Right lung (tissue), 5 donors: ENCODE measurements around the gene NFE2L3. TPM values are rescaled to one million over a fixed set of nuclear protein-coding genes. Genes with fewer than 3 reads are reported as not detected.
"Not testable (repeated sequence)": the region's sequence is repeated elsewhere in the genome, so short reads cannot be mapped to it uniquely, and the experiment has no call there.

ENCODE experiments used
- DNase-seq, 2 donors: peaks; one replicate each; pipeline ENCODE4 v3.0.0-alpha.2; 2013
- polyA plus RNA-seq, 5 donors: library from polyadenylated mRNA; unstranded; fragments of 120-200 nt; gene quantifications; one replicate each; pipeline versions ENCODE4 v1.2.1 to v1.2.3, GENCODE V29; 2013; ENCODE audit warnings: inconsistent platforms in 1 of 5, low replicate concordance in 1 of 5; ENCODE audit not compliant: insufficient read length in 5 of 5, insufficient read depth in 1 of 5

NFE2L3 gene
- polyA plus RNA-seq, 5 donors: 15.8 to 23.2 (median 21.9) TPM

DNA sequence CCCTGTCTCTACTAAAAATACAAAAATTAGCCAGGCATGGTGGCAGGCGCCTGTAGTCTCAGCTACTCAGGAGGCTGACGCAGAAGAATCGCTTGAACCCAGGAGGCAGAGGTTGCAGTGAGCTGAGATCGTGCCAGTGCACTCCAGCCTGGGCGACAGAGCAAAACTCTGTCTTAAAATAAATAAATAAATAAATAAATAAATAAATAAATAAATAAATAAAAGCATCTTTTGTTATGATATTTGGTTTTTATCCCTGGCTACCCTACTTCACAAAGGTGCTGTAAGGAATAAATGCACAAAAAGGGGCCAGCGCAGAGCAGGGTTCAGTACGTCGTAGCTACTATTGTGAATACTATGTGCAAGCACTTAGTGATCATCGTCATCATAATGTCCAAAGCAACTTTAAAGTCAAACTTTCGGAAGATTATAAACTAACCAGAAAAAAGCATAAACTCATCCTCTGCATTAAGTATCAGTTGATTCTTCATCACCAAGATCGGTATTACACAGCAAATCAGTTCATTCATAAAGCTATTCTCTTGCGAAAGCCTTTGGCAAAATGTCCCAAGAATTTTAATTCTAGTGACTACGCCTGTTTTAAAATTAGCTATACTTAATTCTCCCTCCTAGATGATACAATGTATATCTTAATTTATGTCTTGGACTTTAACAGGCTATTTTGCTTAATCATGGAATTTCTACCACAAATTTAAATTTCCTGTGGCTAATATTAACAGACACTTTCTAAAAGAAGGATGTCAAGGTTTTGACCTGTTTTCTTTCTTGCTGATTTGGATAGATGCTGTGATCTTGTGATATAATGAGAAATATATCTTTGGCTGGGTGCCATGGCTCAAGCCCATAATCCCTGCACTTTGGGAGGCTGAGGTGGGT lies 7.6 kb upstream of the NFE2L3 start:
- DNase-seq: peak in 1 of 2 donors; percentile 45

- DNase-seq: no peak
Observed at GRCh38 chr7:26145238-26145637, 6.8 kb upstream of the NFE2L3 start.

GRCh38 chr7:26147030-26147429 lies 5.0 kb upstream of the NFE2L3 start:
- no peak for DNase-seq

- DNase-seq: not testable (repeated sequence)
Observed at GRCh38 chr7:26147646-26148306, 4.2 kb upstream of the NFE2L3 start.

DNA sequence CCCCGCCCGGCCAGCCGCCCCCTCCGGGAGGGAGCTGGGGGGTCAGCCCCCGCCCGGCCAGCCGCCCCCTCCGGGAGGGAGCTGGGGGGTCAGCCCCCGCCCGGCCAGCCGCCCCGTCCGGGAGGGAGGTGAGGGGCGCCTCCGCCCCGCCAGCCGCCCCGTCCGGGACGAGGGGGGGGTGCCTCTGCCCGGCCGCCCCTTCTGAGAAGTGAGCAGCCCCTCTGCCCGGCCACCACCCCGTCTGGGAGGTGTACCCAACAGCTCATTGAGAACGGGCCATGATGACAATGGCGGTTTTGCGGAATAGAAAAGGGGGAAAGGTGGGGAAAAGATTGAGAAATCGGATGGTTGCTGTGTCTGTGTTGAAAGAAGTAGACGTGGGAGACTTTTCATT lies 3.7 kb upstream of the NFE2L3 start:
- not testable (repeated sequence) for DNase-seq

- no peak for DNase-seq
Observed at GRCh38 chr7:26149391-26149977, 2.5 kb upstream of the NFE2L3 start.

DNA sequence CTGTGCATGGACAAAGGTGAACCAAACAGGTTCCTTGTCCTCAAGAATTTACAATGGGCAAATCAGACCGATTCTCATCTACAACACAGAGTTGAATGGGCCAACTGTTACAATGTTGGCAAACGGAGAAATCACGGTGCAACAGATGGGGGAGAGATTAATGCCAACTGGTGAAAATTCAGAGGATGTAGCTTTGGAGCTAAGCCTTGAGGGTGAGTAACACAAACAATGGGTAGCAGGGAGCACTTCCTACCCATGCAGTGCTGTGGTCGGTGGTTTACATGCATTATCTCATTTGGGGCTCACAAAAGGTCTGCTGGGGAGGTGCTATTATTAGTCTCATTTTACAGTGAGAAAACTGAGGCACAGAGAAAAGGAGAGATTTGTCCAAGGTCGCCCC lies 902 bp upstream of the NFE2L3 start:
- DNase-seq: no peak

DNA sequence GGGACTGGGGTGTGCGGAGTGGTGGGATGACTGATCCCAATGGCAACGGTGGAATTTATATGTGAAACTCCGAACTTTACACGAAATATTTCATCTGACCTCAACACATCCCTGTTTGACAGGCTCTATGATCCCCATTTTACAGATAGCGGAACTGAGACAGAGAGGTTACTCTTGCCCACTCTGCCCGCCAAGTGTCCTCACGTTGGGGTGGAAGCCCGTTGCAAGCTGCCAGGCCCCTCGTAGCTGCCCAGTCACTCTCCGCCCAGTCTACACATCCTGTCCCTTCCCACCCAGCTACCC lies 397 bp upstream of the NFE2L3 start:
- no peak for DNase-seq

GRCh38 chr7:26152782-26153240 lies 813 bp downstream of the NFE2L3 start:
- DNase-seq: not testable (repeated sequence)

DNA sequence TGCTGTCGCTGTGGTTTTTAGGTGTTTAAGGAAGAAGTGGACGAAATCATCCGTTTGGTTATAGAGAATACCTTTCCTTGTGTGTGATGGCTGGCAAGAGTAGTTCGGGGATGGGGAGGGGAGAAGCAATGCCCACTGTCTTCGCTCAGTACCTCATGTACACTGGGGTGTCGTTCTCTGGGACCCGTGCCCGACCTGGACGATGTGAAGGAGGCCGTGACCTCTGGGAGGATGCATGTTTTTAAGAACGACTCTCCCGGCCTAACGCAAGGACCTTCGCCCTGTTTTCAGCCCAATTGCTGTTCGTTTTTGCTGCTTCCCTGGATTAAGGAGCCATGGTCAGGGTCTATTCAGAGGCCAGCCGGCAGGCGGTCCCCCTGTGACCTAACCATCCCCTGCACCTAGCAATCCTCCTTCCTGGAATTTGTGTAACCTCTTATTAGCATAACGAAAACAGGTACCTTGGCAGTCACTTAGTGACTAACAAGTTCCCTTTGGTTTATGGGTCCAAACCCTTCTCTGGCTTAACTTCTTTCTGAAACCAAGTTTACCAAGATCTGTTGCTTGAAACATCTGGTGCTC lies 1.3 kb downstream of the NFE2L3 start:
- DNase-seq: no peak

- DNase-seq: no peak
Observed at GRCh38 chr7:26153823-26154783, 2.1 kb downstream of the NFE2L3 start.

DNA sequence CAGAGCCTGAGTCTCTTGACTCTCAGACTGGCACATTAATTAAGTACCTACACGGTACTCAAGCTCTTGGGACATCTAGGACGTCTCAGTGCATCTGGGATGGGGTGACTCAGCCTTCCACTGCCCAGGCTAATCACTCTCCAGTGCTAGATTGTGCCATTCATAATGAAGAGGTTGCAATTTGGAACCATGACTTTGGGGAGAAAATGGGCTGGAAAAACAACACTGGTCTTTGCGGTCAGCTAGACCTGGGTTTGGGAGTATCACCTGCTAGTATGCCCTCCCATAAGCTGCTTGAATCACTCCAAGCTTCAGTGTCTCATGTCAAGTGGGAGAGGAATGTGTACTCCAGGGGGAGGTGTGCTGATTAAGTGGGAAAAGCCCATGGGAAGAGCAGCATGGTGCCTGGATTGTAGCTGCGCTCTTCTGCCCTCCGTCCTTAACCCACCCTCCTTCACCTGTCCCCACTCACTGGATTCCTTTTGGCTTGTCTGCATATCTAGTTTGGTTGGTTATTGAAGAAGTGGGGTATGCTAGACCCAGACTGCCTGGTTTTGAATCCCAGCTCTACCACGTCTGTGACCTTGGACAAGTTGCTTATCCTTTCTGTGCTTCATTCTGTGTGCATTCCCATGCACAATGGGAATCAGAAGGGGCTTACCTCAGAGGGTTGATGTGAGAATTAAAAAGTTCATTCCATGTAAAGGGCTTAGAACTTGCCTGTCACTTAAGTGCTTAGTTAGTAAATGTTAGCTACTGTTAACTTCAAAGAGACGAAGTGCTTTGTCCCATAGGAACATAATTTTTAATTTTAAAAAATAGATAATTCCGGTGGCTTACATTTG lies 3.8 kb downstream of the NFE2L3 start:
- no peak for DNase-seq

DNA sequence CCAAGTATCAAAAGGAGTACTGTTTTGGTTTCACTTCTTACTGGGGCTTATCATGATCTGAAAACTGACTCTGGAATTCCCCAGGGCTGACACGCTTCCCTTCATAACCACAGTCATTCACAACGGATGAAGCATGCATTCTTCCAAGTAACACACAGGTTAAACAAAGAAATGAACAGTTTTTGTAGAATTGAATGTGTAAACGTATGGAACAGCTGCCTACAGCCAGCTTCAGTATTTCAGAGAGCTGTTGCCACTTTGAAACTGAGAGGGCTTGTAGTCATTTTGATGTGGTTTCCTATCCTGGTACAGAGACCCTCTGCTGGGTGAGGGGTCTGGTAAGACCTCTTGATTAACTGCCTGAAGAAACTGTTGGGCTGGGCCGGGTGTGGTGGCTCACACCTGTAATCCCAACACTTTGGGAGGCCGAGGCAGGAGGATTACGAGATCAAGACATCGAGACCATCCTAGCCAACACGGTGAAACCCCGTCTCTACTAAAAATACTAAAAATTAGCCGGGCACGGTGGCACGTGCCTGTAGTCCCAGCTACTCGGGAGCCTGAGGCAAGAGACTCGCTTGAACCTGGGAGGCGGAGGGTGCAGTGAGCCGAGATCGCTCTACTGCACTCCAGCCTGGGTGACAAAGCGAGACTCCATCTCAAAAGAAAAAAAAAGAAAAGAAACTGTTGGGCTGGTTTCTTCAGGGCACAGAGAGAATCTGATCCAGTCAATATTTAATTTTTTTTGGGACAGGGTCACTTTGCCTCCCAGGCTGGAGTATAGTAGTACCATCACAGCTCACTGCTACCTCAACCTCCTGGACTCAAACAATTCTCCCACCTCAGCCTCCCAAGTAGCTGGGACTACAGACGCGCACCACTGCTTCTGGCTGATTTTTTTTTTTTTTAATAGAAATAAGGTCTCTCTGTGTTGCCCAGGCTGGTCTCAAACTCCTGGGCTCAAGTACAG lies 4.7 kb downstream of the NFE2L3 start:
- DNase-seq: no peak

DNA sequence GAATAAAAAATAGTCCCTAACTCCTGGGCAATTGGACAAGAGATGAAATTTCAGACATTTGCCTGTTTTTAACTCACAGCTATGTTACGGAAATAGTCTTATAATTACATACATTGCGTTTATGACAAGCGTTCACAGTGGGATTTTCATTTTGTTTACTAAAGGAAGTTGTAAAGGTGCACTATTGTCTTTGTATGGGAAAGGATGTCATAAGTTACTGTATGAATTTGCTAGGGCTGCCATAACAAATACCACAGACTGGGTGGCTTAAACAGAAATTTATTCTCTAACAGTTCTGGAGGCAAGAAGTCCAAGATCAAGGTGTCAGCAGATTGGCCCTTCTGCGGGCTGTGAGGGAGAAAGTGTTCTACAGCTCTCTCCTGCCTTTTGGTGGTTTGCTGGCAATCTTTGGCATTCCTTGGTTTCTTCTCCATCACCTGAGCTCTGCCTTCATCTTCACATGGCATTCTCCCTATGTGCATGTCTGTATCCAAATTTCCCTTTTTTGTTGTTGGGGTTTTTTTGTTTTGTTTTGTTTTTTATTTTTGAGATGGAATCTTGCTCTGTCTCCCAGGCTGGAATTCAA lies 5.6 kb downstream of the NFE2L3 start:
- no peak for DNase-seq

DNA sequence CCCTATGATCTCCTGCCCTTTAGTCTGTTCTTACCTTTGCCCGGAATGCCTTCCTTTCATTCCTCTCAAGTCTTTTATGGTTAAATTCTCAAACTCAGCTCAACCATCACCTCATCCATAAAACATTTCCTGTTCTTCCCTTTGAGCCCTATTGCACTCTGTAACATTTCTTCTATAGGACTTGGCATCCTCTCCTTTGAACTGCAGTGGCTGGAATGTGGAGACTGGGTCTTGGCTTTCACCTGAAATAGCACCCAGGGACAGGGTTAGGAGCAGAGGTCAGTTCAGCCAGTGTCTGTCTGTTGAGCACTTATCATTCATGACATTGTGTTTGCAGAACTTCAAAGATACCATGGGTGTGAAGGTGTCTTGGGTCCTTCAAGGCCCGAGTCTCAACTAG lies 7.2 kb downstream of the NFE2L3 start:
- no peak for DNase-seq

DNA sequence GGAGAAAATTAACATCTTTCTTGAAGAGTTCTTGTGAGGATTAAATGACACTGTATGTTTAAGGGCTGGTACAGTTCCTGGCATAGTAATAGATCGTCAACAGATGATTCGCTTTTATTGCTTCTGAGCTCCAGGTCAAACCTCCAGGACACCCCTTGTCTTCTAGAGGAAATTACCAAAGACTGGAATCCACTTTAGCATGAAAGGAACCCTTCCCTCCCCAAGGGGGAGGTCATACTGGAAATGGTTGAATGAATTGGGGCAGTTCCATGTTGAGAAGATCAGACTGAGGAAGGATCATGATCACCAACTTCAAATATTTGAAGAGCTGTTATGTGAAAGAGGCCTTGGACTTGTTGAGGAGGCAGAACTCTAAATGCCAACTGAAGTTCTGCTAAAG lies 8.9 kb downstream of the NFE2L3 start:
- DNase-seq: no peak

DNA sequence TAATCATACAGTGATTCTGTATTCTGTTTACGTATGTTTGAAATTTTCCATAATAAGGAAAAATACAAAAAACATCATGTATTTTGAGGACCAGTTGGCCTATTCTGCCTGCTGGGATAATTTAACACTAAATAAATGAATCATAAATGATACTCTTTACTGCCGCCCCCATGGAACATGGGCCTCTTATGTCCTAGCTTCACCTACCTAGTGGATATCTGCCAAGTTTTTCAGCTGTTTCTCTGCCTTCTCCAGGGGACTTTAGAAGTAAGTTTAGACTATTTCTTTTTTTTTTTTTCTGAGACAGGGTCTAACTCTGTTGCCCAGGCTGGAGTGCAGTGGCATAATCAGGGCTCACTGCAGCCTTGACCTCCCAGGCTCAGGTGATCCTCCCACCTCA lies 10.4 kb downstream of the NFE2L3 start:
- DNase-seq: no peak

- DNase-seq: not testable (repeated sequence)
Observed at GRCh38 chr7:26163804-26164203, 11.8 kb downstream of the NFE2L3 start.
